ENCODE results near the gene KLRK1.
A peak's percentile ranks its signal among the peaks of the same experiment; 100 is the strongest.
"Not testable (repeated sequence)": the region's sequence is repeated elsewhere in the genome, so short reads cannot be mapped to it uniquely, and the experiment has no call there.

KLRK1 gene

GRCh38 chr12:10389904-10390303 lies at the start of gene KLRK1:
TSS of gene KLRK1 (minus strand) at chr12:10390041. CDS start at chr12:10388810, 1,231 bp downstream.
- Mint-ChIP-seq H3K36me3 (peaks cover 16% of the 10 kb centered on the region), H3K9me3 (ENCODE audit: low read depth) (no peaks in the 10 kb centered on the region), H3K27ac (peak within 1 kb of the TSS; percentile 98), H3K27me3 (no peaks in the 10 kb centered on the region), H3K4me3 (peak within 1 kb of the TSS; percentile 96), H3K4me1 (ENCODE audit: low read depth) (peaks cover 55% of the 10 kb centered on the region)

DNA sequence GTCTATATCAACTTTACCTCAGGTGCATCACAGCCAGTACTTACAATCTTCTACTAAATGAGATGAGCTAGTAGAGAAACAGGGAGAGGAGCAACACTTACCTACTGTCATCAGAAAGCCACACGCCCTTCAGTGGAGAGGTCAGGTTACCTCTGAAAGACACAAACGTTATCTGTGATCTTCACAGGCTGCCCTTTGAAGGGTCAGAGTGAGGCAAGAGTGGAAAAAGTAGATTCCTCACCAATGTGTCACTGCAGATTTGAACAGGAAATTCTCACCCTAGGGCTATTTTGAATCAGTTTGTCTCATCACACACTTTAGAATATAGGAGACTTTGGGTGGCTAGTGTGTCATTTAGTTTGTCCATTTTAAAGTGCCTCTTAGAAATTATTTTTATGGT lies 47.8 kb upstream of the KLRK1 start:
- not testable (repeated sequence) for H3K36me3 Mint-ChIP-seq; H3K9me3 Mint-ChIP-seq (ENCODE audit: low read depth); H3K27ac Mint-ChIP-seq; H3K27me3 Mint-ChIP-seq; H3K4me3 Mint-ChIP-seq; H3K4me1 Mint-ChIP-seq (ENCODE audit: low read depth)

- not testable (repeated sequence) for H3K27ac Mint-ChIP-seq; H3K36me3 Mint-ChIP-seq; H3K9me3 Mint-ChIP-seq (ENCODE audit: low read depth); H3K4me3 Mint-ChIP-seq; H3K27me3 Mint-ChIP-seq; H3K4me1 Mint-ChIP-seq (ENCODE audit: low read depth)
Measured at GRCh38 chr12:10435816-10436215, 46.0 kb upstream of the KLRK1 start, which contains the start of gene KLRC2. TSS of gene KLRC2 (minus strand) at chr12:10436010. CDS start at chr12:10435986, 24 bp downstream.

DNA sequence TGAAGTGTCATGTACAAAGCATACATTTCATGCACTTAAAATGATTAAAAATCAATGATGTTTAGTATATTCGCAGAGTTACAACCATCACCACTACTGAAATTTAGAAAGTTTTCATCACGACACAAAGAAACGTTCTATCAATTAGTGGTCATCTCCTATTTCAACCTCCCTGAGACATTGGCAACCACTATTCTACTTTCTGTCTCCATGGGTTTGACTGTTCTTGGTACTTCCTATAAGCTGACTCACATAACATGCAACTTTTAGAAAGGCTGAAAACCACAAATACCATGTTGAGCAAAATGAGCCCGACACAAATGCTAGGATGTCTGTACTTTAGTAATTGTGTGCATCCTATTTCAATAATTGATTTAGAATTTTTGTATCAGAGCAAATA lies 40.8 kb upstream of the KLRK1 start:
- H3K4me3 Mint-ChIP-seq; H3K27me3 Mint-ChIP-seq; H3K36me3 Mint-ChIP-seq; H3K27ac Mint-ChIP-seq; H3K4me1 Mint-ChIP-seq (ENCODE audit: low read depth); H3K9me3 Mint-ChIP-seq (ENCODE audit: low read depth): not testable (repeated sequence)

DNA sequence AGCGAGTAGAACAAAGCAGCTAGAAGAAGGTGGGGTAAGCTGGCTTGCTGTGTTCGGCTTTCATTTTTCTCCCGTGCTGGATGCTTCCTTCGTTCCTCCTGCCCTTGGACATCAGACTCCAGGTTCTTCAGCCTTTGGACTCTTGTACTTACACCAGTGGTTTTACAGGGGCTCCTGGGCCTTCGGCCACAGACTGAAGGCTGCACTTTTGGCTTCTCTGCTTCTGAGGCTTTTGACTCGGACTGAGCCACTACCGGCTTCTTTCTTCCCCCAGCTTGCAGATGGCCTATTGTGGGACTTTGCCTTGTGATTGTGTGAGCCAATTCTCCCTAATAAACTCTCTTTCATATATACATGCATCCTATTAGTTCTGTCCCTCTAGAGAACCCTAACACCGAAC lies 36.1 kb upstream of the KLRK1 start:
- H3K27ac Mint-ChIP-seq; H3K9me3 Mint-ChIP-seq (ENCODE audit: low read depth); H3K36me3 Mint-ChIP-seq; H3K4me1 Mint-ChIP-seq (ENCODE audit: low read depth); H3K4me3 Mint-ChIP-seq; H3K27me3 Mint-ChIP-seq: not testable (repeated sequence)

- not testable (repeated sequence) for H3K27me3 Mint-ChIP-seq, H3K27ac Mint-ChIP-seq, H3K4me3 Mint-ChIP-seq
Measured at GRCh38 chr12:10424260-10424899, 34.5 kb upstream of the KLRK1 start.

DNA sequence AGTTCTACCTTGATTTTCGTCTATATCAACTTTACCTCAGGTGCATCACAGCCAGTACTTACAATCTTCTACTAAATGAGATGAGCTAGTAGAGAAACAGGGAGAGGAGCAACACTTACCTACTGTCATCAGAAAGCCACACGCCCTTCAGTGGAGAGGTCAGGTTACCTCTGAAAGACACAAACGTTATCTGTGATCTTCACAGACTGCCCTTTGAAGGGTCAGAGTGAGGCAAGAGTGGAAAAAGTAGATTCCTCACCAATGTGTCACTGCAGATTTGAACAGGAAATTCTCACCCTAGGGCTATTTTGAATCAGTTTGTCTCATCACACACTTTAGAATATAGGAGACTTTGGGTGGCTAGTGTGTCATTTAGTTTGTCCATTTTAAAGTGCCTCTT lies 32.3 kb upstream of the KLRK1 start:
- H3K9me3 Mint-ChIP-seq (ENCODE audit: low read depth); H3K27ac Mint-ChIP-seq; H3K4me3 Mint-ChIP-seq; H3K36me3 Mint-ChIP-seq; H3K27me3 Mint-ChIP-seq: not testable (repeated sequence)
- peaks cover 17% of the 10 kb centered on the region for H3K4me1 Mint-ChIP-seq (ENCODE audit: low read depth)

More at GRCh38 chr12:10424260-10424899, 34.5 kb upstream of the KLRK1 start:
- H3K4me1 Mint-ChIP-seq (ENCODE audit: low read depth) = peaks cover 11% of the 10 kb centered on the region
- not testable (repeated sequence) for H3K9me3 Mint-ChIP-seq (ENCODE audit: low read depth); H3K36me3 Mint-ChIP-seq

- H3K9me3 Mint-ChIP-seq (ENCODE audit: low read depth); H3K27me3 Mint-ChIP-seq; H3K36me3 Mint-ChIP-seq: not testable (repeated sequence)
- Mint-ChIP-seq H3K4me3 (peak within 1 kb of the TSS; percentile 73), H3K4me1 (ENCODE audit: low read depth) (peaks cover 17% of the 10 kb centered on the region), H3K27ac (peak within 1 kb of the TSS; percentile 86)
Measured at GRCh38 chr12:10420334-10420733, 30.5 kb upstream of the KLRK1 start, which contains the start of gene KLRC3. TSS of gene KLRC3 (minus strand) at chr12:10420595. CDS start at chr12:10420550, 45 bp downstream.

DNA sequence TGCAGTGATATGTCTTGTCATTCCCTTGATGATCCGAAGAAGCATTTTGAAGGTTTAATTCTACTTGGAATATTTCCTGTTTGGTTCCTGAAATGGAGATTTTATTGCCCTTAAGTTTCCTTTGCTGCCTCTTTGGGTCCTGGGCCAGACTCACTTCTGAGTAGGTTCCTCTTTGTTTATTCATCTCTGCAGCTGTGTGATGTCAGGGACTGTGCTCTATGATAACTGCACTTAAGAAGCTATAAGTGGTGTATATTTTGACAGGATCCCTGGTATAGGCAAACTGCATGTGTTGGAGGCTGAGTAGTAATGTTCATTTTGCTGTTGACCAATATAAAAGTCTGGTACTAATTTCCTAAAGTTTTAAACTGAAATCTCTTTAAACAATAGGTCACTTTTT lies 19.6 kb upstream of the KLRK1 start, which contains the start of gene KLRC4:
Gene KLRC4, minus strand, starts transcription at position 366 of the 400 bp plus-strand sequence. Its CDS starts 182 bp downstream, at position 184.
- peaks cover 41% of the 10 kb centered on the region for H3K4me1 Mint-ChIP-seq (ENCODE audit: low read depth)
- H3K27ac Mint-ChIP-seq = peak within 1 kb of the TSS; percentile 92
- peak within 1 kb of the TSS; percentile 87 for H3K4me3 Mint-ChIP-seq
- H3K36me3 Mint-ChIP-seq = peaks cover 7% of the 10 kb centered on the region
- H3K9me3 Mint-ChIP-seq (ENCODE audit: low read depth) = no peaks in the 10 kb centered on the region
- no peaks in the 10 kb centered on the region for H3K27me3 Mint-ChIP-seq

DNA sequence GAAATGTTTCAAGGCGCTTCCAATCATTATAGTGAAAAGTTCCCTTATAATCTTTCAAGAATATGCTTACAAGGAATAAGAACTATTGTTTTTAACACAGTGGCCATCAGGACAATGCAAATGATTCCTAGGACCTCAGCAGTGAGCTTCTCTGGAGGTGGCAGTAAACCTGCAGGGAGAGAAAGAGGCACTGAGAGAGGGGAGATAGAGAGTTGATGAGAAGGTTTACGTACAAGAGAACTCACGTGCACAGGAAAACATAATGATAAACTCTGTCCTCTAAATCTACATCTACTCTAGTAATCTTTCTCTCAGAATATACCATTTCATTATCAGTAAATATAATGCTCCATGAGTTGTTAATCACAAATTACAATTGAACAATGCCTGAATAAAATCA lies 19.0 kb upstream of the KLRK1 start:
- Mint-ChIP-seq H3K27me3 (no peaks in the 10 kb centered on the region), H3K4me1 (ENCODE audit: low read depth) (peaks cover 42% of the 10 kb centered on the region), H3K27ac (peak overlapping the region; percentile 92), H3K9me3 (ENCODE audit: low read depth) (no peaks in the 10 kb centered on the region), H3K36me3 (peaks cover 7% of the 10 kb centered on the region), H3K4me3 (peak overlapping the region; percentile 87)

DNA sequence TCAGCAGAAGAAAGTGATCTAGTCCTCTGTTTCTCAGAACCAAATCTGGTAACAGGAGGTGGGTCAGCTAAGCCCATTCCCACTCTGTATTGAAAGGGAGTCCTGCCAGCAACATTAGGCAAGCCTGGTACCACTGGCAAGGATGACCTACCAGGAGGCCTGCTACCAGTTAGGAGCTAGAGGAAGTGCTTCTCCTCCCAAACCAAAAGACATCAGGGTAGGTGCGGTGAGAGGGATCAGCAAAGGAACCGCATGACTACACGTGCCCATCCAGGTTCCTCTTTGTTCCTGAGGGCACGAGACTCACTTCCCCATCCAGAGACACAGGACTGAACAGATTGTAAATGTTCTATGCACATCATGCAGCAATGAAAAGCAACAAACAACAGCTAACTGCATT lies 16.9 kb upstream of the KLRK1 start:
- Mint-ChIP-seq H3K4me3 (peak overlapping the region; percentile 82), H3K36me3 (peaks cover 7% of the 10 kb centered on the region), H3K4me1 (ENCODE audit: low read depth) (peaks cover 47% of the 10 kb centered on the region), H3K9me3 (ENCODE audit: low read depth) (no peaks in the 10 kb centered on the region), H3K27ac (peak overlapping the region; percentile 99), H3K27me3 (no peaks in the 10 kb centered on the region)

DNA sequence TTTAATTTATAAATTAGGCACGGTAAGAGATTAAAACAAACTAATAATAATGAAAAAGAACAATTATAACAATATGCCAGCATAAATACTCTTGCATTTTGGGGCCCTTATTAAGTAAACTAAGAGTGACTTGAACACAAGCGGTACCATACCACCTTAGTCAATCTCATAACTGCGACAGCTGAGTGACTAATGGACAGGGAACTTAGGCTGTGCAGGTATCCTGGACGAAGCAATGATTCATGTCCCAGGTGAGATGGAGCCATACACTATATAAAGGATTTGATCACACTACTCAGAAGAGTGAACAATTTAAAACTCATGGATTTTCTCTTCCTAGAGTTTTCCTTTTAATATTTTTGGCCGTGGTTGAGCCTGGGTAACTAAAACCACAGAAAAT lies 15.5 kb upstream of the KLRK1 start:
- H3K4me3 Mint-ChIP-seq = peak overlapping the region; percentile 74
- no peaks in the 10 kb centered on the region for H3K27me3 Mint-ChIP-seq
- peaks cover 12% of the 10 kb centered on the region for H3K36me3 Mint-ChIP-seq
- peaks cover 51% of the 10 kb centered on the region for H3K4me1 Mint-ChIP-seq (ENCODE audit: low read depth)
- no peaks in the 10 kb centered on the region for H3K9me3 Mint-ChIP-seq (ENCODE audit: low read depth)
- peak overlapping the region; percentile 88 for H3K27ac Mint-ChIP-seq

GRCh38 chr12:10404798-10405197 lies 15.0 kb upstream of the KLRK1 start:
- Mint-ChIP-seq H3K4me1 (ENCODE audit: low read depth) (peaks cover 55% of the 10 kb centered on the region), H3K4me3 (peak overlapping the region; percentile 74), H3K9me3 (ENCODE audit: low read depth) (no peaks in the 10 kb centered on the region), H3K27ac (peak overlapping the region; percentile 88), H3K27me3 (no peaks in the 10 kb centered on the region), H3K36me3 (peaks cover 15% of the 10 kb centered on the region)

DNA sequence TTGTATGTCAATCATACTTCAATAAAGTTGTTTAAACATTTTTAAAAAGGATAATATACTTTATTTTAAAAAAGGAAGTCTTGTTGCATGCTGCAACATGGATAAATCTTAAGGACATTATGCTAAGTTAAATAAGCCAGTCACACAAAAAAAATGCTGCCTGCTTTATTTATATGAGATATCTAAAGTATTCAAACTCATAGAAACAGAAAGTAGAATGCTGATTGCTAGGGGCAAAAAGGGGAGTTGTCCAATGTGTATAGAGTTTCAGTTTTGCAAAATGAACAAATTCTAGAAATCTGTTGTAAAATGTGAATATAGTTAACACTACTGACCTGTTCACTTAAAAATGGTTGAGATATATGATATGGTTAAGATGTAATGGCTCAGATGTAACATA lies 11.0 kb upstream of the KLRK1 start:
- peaks cover 17% of the 10 kb centered on the region for H3K36me3 Mint-ChIP-seq
- no peaks in the 10 kb centered on the region for H3K27me3 Mint-ChIP-seq
- peak overlapping the region; percentile 60 for H3K4me3 Mint-ChIP-seq
- H3K27ac Mint-ChIP-seq = peak overlapping the region; percentile 89
- no peaks in the 10 kb centered on the region for H3K9me3 Mint-ChIP-seq (ENCODE audit: low read depth)
- peaks cover 54% of the 10 kb centered on the region for H3K4me1 Mint-ChIP-seq (ENCODE audit: low read depth)

DNA sequence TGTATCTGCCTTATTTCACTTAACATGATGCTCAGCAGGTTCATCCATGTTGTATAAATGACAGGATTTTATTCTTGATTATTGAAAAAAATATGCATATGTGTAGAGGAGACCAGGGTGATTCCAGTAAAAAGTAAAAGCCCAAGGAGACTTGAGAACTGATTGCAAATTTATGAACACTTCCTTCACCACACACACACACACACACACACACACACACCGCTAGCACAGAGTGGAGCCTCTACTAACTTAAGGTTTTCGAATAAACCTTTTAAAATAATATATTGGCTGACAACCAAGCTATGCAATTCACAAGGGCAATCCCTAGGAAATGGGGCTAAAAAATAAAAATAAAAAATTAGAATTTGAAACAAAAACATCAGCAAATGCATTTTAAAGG lies 8.3 kb upstream of the KLRK1 start:
- Mint-ChIP-seq H3K27me3 (no peaks in the 10 kb centered on the region), H3K4me3 (peak overlapping the region; percentile 57), H3K9me3 (ENCODE audit: low read depth) (no peaks in the 10 kb centered on the region), H3K4me1 (ENCODE audit: low read depth) (peaks cover 73% of the 10 kb centered on the region), H3K36me3 (peaks cover 12% of the 10 kb centered on the region), H3K27ac (peak overlapping the region; percentile 87)

DNA sequence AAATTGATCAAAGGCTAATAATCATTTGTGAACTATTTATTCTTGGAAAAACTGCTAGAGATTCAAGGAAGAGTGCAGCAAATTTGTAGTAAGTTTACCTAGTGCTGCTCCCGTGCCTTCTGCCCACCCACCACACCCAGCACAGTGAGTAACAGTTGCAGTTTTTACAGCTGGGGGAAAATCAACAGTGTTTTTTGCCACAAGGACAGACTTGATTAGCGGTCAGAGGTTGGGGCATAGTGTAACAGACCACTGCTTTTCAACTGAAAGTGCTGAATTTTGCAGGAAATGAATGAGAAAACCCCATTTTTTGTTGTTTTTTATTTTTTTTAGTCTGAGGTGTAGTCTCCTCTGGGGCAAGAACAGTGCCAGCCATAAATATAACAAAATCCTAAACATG lies 7.5 kb upstream of the KLRK1 start:
- Mint-ChIP-seq H3K27me3 (no peaks in the 10 kb centered on the region), H3K4me1 (ENCODE audit: low read depth) (peaks cover 78% of the 10 kb centered on the region), H3K36me3 (peaks cover 12% of the 10 kb centered on the region), H3K4me3 (peak overlapping the region; percentile 55), H3K9me3 (ENCODE audit: low read depth) (no peaks in the 10 kb centered on the region), H3K27ac (peak overlapping the region; percentile 87)

Measured in activated naive CD8-positive, alpha-beta T cell (primary cell).